Measurements from ENCODE around the gene GINS2.

DNA sequence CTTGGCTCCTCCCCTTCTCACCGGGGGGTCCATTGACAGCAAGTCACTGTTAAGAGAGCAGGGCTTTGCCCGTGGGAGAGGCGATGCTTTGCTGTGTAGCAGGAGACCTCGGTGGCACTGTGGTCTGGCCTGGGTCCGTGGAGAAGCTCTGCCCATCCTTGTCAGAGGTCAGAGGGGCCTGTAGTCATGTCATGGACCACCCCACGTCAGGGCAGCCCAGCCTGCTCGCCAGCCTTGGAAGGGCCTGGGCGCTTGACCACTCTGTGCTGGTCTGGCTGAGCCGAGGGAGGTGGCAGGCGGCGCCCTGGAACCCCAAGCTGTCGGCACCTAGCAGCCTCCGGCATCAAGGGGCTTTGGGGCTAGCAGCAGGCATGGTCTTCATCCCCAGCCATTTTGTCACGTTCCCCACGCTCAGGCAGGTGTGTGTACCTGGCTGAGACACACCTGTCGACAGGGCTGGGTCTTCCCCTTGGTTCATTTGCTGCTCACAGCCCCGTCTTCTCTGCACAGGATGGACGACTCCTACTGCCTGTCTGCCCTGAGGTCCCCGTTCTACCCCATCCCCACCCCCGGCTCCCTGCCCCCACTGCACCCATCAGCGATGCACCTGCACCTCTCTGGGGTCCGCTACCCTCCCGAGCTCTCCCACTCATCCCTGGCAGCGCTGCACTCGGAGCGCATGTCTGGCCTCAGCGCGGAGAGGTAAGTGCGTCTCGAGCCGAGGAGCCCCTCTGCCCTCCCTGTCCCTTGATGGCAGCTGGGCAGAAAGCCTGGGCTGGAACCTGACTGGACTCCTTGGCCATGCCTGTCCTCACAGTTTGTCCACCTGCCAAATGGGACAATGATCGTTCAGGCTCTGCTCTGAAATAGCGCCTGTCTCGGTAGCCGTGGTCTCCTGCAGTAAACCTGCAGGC lies 33.3 kb downstream of the GINS2 start:
- TF ChIP-seq, protein P1, sequence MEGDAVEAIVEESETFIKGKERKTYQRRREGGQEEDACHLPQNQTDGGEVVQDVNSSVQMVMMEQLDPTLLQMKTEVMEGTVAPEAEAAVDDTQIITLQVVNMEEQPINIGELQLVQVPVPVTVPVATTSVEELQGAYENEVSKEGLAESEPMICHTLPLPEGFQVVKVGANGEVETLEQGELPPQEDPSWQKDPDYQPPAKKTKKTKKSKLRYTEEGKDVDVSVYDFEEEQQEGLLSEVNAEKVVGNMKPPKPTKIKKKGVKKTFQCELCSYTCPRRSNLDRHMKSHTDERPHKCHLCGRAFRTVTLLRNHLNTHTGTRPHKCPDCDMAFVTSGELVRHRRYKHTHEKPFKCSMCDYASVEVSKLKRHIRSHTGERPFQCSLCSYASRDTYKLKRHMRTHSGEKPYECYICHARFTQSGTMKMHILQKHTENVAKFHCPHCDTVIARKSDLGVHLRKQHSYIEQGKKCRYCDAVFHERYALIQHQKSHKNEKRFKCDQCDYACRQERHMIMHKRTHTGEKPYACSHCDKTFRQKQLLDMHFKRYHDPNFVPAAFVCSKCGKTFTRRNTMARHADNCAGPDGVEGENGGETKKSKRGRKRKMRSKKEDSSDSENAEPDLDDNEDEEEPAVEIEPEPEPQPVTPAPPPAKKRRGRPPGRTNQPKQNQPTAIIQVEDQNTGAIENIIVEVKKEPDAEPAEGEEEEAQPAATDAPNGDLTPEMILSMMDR (IDR thresholded peaks at IDR 0.05): no peak
- no peak for TF ChIP-seq POLR2A (IDR thresholded peaks at IDR 0.05)

Data from thyroid gland (tissue), 4 donors.